Esophagus squamous epithelium (tissue), 4 donors: ENCODE results near the gene HTATIP2.

Experiments used
- POLR2A ChIP-seq, 4 donors: fragments of 450-650 bp; IDR thresholded peaks; one replicate each; pipeline ENCODE4 v1.6.1; 2017; ENCODE audit warnings: antibody characterized with exemption in 4 of 4, mild to moderate bottlenecking in 4 of 4, moderate library complexity in 3 of 4
- TF ChIP-seq, protein P1 (sequence below), 6 experiments: fragments of 450-650 bp in 4 of 6; fragments of 200-600 bp in 2 of 6; sonication (generic) in 2 of 6; IDR thresholded peaks; one replicate each; pipeline ENCODE4 v1.5.1; 2016 to 2019; ENCODE audit warnings: antibody characterized with exemption in 6 of 6, mild to moderate bottlenecking in 4 of 6, moderate library complexity in 4 of 6

DNA sequence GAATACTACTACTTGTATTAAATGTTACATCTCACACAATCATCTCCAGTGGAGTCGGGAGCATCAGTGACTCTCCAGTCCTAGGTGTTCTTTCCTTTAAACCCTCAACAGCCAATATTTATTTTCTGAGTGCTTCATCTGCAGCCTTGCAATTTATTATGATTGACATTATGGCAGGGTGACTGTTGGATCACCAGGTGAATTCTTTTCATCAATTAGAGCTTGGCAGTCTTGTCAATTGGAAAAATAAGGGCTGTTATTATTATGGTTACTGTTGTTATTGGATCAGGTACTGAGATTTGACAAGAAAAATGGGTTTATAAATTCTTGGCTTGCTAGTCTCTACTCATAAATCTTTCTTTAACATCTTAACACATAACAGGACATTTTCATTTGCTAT, 27.5 kb upstream of the HTATIP2 start:
- TF ChIP-seq, protein P1, sequence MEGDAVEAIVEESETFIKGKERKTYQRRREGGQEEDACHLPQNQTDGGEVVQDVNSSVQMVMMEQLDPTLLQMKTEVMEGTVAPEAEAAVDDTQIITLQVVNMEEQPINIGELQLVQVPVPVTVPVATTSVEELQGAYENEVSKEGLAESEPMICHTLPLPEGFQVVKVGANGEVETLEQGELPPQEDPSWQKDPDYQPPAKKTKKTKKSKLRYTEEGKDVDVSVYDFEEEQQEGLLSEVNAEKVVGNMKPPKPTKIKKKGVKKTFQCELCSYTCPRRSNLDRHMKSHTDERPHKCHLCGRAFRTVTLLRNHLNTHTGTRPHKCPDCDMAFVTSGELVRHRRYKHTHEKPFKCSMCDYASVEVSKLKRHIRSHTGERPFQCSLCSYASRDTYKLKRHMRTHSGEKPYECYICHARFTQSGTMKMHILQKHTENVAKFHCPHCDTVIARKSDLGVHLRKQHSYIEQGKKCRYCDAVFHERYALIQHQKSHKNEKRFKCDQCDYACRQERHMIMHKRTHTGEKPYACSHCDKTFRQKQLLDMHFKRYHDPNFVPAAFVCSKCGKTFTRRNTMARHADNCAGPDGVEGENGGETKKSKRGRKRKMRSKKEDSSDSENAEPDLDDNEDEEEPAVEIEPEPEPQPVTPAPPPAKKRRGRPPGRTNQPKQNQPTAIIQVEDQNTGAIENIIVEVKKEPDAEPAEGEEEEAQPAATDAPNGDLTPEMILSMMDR (IDR thresholded peaks at IDR 0.05): no peak
- TF ChIP-seq POLR2A (IDR thresholded peaks at IDR 0.05): no peak
